Measurements from ENCODE around the gene MYMX.
"Not testable (repeated sequence)": the region's sequence is repeated elsewhere in the genome, so short reads cannot be mapped to it uniquely, and the experiment has no call there.

Gene MYMX

DNA sequence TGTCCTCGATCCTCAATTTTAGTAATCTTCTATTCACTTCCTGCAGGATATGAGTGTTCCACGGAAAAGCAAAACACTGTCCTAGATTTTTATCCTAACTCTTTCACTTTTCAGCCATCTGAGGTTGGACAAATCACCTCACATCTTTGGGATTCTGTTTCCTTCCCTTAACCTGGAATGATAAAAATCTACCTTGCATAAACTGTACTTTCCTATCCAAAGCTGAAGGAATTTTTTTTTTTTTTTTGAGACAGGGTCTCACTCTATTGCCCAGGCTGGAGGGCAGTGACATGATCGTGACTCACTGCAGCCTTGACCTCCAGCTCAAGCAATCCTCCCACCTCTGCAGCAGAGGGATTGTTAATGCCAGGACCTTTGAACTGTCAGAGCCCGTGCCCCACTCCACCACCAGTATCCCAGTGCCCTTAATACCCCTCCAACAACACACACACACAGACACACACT is 37.6 kb upstream of the MYMX start:
- no peak overlapping the region for H3K9ac ChIP-seq (ENCODE audit: low read depth, low read length)
- no peaks in the 10 kb centered on the region for H3K27me3 ChIP-seq (ENCODE audit: insufficient read depth, low read length)
- H3K9me3 ChIP-seq (ENCODE audit: insufficient read depth, low read depth, low read length) = no peaks in the 10 kb centered on the region
- H3K4me3 ChIP-seq (ENCODE audit: low read length) = no peak overlapping the region
- no peaks in the 10 kb centered on the region for H3K4me1 ChIP-seq (ENCODE audit: insufficient read depth, low read length)
- no peak overlapping the region for H3K27ac ChIP-seq (ENCODE audit: low read length)
- H3K36me3 ChIP-seq (ENCODE audit: insufficient read depth, low read depth, low read length) = no peaks in the 10 kb centered on the region

DNA sequence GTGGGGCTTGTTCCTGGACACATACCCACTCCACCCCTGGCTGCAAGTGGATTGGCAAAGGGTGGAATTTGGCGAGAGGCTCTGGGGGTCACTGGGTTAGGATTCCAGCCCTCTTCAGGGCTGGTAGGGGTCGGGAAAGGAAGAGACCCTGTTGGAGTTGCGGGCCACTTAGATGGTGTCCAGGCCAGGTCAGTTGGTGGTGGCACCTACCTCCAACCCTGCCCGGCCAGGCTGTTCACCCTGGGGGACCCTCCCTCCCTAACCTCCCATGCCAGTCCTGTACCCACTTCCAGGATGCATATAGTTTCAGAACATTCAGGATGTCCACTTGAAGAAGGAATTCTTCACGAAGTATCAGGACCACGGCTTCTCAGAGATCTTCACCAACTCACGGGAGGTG is 37.1 kb upstream of the MYMX start:
- no peaks in the 10 kb centered on the region for H3K9me3 ChIP-seq (ENCODE audit: insufficient read depth, low read depth, low read length)
- no peaks in the 10 kb centered on the region for H3K4me1 ChIP-seq (ENCODE audit: insufficient read depth, low read length)
- no peak overlapping the region for H3K4me3 ChIP-seq (ENCODE audit: low read length)
- H3K27me3 ChIP-seq (ENCODE audit: insufficient read depth, low read length) = no peaks in the 10 kb centered on the region
- H3K27ac ChIP-seq (ENCODE audit: low read length) = no peak overlapping the region
- no peak overlapping the region for H3K9ac ChIP-seq (ENCODE audit: low read depth, low read length)
- H3K36me3 ChIP-seq (ENCODE audit: insufficient read depth, low read depth, low read length) = no peaks in the 10 kb centered on the region

- no peak overlapping the region for H3K9ac ChIP-seq (ENCODE audit: low read depth, low read length)
- H3K27me3 ChIP-seq (ENCODE audit: insufficient read depth, low read length) = no peaks in the 10 kb centered on the region
- no peaks in the 10 kb centered on the region for H3K36me3 ChIP-seq (ENCODE audit: insufficient read depth, low read depth, low read length)
- H3K4me3 ChIP-seq (ENCODE audit: low read length) = no peak overlapping the region
- H3K4me1 ChIP-seq (ENCODE audit: insufficient read depth, low read length) = no peaks in the 10 kb centered on the region
- no peak overlapping the region for H3K27ac ChIP-seq (ENCODE audit: low read length)
- H3K9me3 ChIP-seq (ENCODE audit: insufficient read depth, low read depth, low read length) = no peaks in the 10 kb centered on the region
These were observed 36.3 kb upstream of the MYMX start for GRCh38 chr6:44180406-44180805.

GRCh38 chr6:44180886-44181285 is 35.8 kb upstream of the MYMX start:
- no peak overlapping the region for H3K4me3 ChIP-seq (ENCODE audit: low read length)
- H3K36me3 ChIP-seq (ENCODE audit: insufficient read depth, low read depth, low read length) = no peaks in the 10 kb centered on the region
- H3K27me3 ChIP-seq (ENCODE audit: insufficient read depth, low read length) = peaks cover under 1% of the 10 kb centered on the region; the same call in 1 of the 2 replicates
- peaks cover 2% of the 10 kb centered on the region; the same call in 1 of the 2 replicates for H3K4me1 ChIP-seq (ENCODE audit: insufficient read depth, low read length)
- H3K9me3 ChIP-seq (ENCODE audit: insufficient read depth, low read depth, low read length) = no peaks in the 10 kb centered on the region
- H3K9ac ChIP-seq (ENCODE audit: low read depth, low read length) = no peak overlapping the region
- H3K27ac ChIP-seq (ENCODE audit: low read length) = no peak overlapping the region

DNA sequence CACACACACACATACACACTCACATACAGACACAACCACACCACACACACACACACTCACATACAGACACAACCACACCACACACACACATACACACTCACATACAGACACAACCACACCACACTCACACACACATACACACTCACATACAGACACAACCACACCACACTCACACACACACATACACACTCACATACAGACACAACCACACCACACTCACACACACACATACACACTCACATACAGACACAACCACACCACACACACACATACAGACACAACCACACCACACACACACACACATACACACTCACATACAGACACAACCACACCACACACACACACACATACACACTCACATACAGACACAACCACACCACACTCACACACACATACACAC is 34.9 kb upstream of the MYMX start:
- not testable (repeated sequence) for H3K4me1 ChIP-seq (ENCODE audit: insufficient read depth, low read length); H3K9me3 ChIP-seq (ENCODE audit: insufficient read depth, low read depth, low read length); H3K27ac ChIP-seq (ENCODE audit: low read length); H3K9ac ChIP-seq (ENCODE audit: low read depth, low read length); H3K27me3 ChIP-seq (ENCODE audit: insufficient read depth, low read length); H3K36me3 ChIP-seq (ENCODE audit: insufficient read depth, low read depth, low read length); H3K4me3 ChIP-seq (ENCODE audit: low read length)

DNA sequence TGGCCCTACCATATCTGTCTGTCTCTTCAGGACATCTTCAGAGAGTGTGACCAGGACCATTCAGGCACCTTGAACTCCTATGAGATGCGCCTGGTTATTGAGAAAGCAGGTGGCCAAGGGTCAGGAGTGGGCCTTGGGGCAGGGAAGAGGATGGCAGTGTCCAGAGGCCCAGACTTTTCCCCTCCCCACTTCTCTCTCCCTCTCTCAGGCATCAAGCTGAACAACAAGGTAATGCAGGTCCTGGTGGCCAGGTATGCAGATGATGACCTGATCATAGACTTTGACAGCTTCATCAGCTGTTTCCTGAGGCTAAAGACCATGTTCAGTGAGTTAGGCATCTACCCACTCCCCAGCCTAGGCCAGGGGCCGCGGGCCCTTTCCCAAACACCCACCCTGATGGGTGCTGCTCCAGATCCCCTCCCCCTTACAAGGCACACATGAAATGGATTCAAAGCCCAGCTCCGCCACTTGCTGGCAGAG is 33.8 kb upstream of the MYMX start:
- H3K36me3 ChIP-seq (ENCODE audit: insufficient read depth, low read depth, low read length) = no peaks in the 10 kb centered on the region
- H3K27me3 ChIP-seq (ENCODE audit: insufficient read depth, low read length) = peaks cover 6% of the 10 kb centered on the region; the same call in 1 of the 2 replicates
- peaks cover 4% of the 10 kb centered on the region; the same call in 1 of the 2 replicates for H3K4me1 ChIP-seq (ENCODE audit: insufficient read depth, low read length)
- no peak overlapping the region for H3K9ac ChIP-seq (ENCODE audit: low read depth, low read length)
- H3K4me3 ChIP-seq (ENCODE audit: low read length) = no peak overlapping the region
- no peaks in the 10 kb centered on the region for H3K9me3 ChIP-seq (ENCODE audit: insufficient read depth, low read depth, low read length)
- no peak overlapping the region for H3K27ac ChIP-seq (ENCODE audit: low read length)

- Histone ChIP-seq H3K9ac (ENCODE audit: low read depth, low read length) (no peak overlapping the region), H3K27ac (ENCODE audit: low read length) (no peak overlapping the region), H3K36me3 (ENCODE audit: insufficient read depth, low read depth, low read length) (no peaks in the 10 kb centered on the region), H3K27me3 (ENCODE audit: insufficient read depth, low read length) (peaks cover 6% of the 10 kb centered on the region; the same call in 1 of the 2 replicates), H3K9me3 (ENCODE audit: insufficient read depth, low read depth, low read length) (no peaks in the 10 kb centered on the region), H3K4me3 (ENCODE audit: low read length) (no peak overlapping the region), H3K4me1 (ENCODE audit: insufficient read depth, low read length) (peaks cover 4% of the 10 kb centered on the region; the same call in 1 of the 2 replicates)
These were observed 32.9 kb upstream of the MYMX start for GRCh38 chr6:44183783-44184182.

DNA sequence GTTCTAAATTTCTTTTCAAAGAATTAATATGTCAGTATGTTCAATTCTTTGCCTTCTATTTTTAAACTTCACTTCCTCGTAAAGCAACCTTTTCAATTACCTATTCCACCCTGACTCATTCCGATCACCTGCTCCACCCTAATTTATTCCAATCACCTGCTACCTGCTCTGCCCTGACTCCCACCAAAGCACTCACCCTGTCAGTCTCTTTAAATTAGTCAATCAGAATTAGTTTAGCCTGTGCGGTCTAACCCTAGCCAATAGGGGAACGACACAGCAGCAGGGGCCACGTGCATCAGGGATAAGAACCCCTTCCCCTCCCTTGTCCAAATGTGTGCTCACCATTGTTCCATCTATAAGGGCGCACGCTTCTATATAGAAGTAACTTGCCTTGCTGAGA is 31.4 kb upstream of the MYMX start:
- H3K27me3 ChIP-seq (ENCODE audit: insufficient read depth, low read length); H3K4me1 ChIP-seq (ENCODE audit: insufficient read depth, low read length); H3K9me3 ChIP-seq (ENCODE audit: insufficient read depth, low read depth, low read length); H3K36me3 ChIP-seq (ENCODE audit: insufficient read depth, low read depth, low read length); H3K27ac ChIP-seq (ENCODE audit: low read length); H3K4me3 ChIP-seq (ENCODE audit: low read length); H3K9ac ChIP-seq (ENCODE audit: low read depth, low read length): not testable (repeated sequence)

GRCh38 chr6:44185953-44186634 is 30.6 kb upstream of the MYMX start:
- H3K4me1 ChIP-seq (ENCODE audit: insufficient read depth, low read length) = peaks cover 4% of the 10 kb centered on the region; the same call in 1 of the 2 replicates
- H3K27ac ChIP-seq (ENCODE audit: low read length) = no peak overlapping the region
- no peak overlapping the region for H3K9ac ChIP-seq (ENCODE audit: low read depth, low read length)
- peaks cover 6% of the 10 kb centered on the region; the same call in 1 of the 2 replicates for H3K27me3 ChIP-seq (ENCODE audit: insufficient read depth, low read length)
- H3K36me3 ChIP-seq (ENCODE audit: insufficient read depth, low read depth, low read length) = no peaks in the 10 kb centered on the region
- no peaks in the 10 kb centered on the region for H3K9me3 ChIP-seq (ENCODE audit: insufficient read depth, low read depth, low read length)
- no peak overlapping the region for H3K4me3 ChIP-seq (ENCODE audit: low read length)

DNA sequence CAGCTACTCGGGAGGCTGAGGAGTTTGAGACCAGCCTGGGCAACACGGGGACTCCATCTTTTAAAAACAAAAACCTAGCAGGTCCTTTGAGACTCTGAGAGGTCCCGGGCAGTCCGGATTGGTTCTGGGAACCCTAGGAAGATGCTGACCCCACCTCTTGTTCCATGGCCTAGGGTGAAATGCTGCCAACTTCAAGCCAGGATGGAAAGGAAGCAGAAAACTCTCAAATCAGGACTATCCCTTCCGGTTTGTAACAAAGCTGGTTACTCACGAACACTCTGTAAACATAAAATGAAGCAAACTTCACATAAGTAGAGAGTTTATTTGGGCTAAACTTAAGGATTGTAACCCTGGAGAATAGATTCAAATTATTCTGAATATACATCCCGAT is 30.1 kb upstream of the MYMX start:
- Histone ChIP-seq H3K4me1 (ENCODE audit: insufficient read depth, low read length) (peaks cover 4% of the 10 kb centered on the region; the same call in 1 of the 2 replicates), H3K27ac (ENCODE audit: low read length) (no peak overlapping the region), H3K27me3 (ENCODE audit: insufficient read depth, low read length) (peaks cover 6% of the 10 kb centered on the region; the same call in 1 of the 2 replicates), H3K4me3 (ENCODE audit: low read length) (no peak overlapping the region), H3K9ac (ENCODE audit: low read depth, low read length) (no peak overlapping the region), H3K9me3 (ENCODE audit: insufficient read depth, low read depth, low read length) (no peaks in the 10 kb centered on the region), H3K36me3 (ENCODE audit: insufficient read depth, low read depth, low read length) (no peaks in the 10 kb centered on the region)

- Histone ChIP-seq H3K27me3 (ENCODE audit: insufficient read depth, low read length) (peaks cover 6% of the 10 kb centered on the region; the same call in 1 of the 2 replicates), H3K9me3 (ENCODE audit: insufficient read depth, low read depth, low read length) (no peaks in the 10 kb centered on the region), H3K4me3 (ENCODE audit: low read length) (no peak overlapping the region), H3K27ac (ENCODE audit: low read length) (no peak overlapping the region), H3K9ac (ENCODE audit: low read depth, low read length) (no peak overlapping the region), H3K4me1 (ENCODE audit: insufficient read depth, low read length) (peaks cover 13% of the 10 kb centered on the region; the same call in 1 of the 2 replicates), H3K36me3 (ENCODE audit: insufficient read depth, low read depth, low read length) (no peaks in the 10 kb centered on the region)
These were observed 27.9 kb upstream of the MYMX start for GRCh38 chr6:44188819-44189218.

GRCh38 chr6:44189257-44189656 is 27.5 kb upstream of the MYMX start:
- no peak overlapping the region for H3K9ac ChIP-seq (ENCODE audit: low read depth, low read length)
- no peak overlapping the region for H3K27ac ChIP-seq (ENCODE audit: low read length)
- H3K4me1 ChIP-seq (ENCODE audit: insufficient read depth, low read length) = peaks cover 13% of the 10 kb centered on the region; the same call in 1 of the 2 replicates
- H3K27me3 ChIP-seq (ENCODE audit: insufficient read depth, low read length) = peaks cover 6% of the 10 kb centered on the region; the same call in 1 of the 2 replicates
- no peaks in the 10 kb centered on the region for H3K9me3 ChIP-seq (ENCODE audit: insufficient read depth, low read depth, low read length)
- H3K36me3 ChIP-seq (ENCODE audit: insufficient read depth, low read depth, low read length) = no peaks in the 10 kb centered on the region
- H3K4me3 ChIP-seq (ENCODE audit: low read length) = no peak overlapping the region
